Measurements from ENCODE around the gene CFAP221. TPM values are rescaled to one million over a fixed set of nuclear protein-coding genes. Genes with fewer than 3 reads are reported as not detected.
"Not testable (repeated sequence)": the region's sequence is repeated elsewhere in the genome, so short reads cannot be mapped to it uniquely, and the experiment has no call there.

Gene CFAP221
- total RNA-seq, 1 donor, result not detected

DNA sequence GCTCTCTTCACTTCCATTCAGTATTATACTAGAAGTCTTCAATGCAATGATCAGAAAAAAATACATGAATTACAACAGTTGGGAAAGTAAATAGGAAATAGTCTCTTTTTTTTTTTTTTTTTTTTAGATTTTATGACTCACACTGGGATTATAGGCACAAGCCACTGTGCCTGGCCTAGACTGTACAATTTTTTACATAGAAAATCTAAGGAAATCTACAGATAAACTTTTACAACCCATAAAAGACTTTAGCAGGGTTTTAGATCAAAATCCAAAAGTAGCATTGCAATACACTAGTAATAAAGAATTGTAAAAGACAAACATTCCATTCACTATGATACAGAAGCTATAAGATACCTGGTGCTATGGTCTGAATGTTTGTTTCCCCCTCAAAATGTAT lies 39.0 kb downstream of the CFAP221 start:
- no peak for DNase-seq (ENCODE audit: low read depth in 2 of 3, low spot score in 2 of 3)

DNA sequence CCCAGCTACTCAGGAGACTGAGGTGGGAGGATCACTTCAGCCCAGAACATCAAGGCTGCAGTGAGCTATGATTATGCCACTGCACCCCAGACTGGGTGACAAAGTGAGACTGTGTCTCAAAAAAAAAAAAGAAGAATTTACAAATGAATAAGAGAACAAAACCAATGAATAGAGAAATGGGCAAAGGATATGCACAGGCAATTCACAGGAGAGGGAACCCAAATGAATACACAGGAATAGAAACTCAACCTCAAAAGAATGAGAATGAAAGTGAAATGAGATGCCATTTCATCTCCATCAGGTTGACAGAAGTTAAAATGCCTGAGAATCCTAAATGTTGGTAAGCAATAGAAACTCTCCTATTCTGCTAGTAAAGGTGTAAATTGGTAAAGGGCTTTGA lies 40.2 kb downstream of the CFAP221 start:
- DNase-seq (ENCODE audit: low read depth in 2 of 3, low spot score in 2 of 3), result no peak

DNA sequence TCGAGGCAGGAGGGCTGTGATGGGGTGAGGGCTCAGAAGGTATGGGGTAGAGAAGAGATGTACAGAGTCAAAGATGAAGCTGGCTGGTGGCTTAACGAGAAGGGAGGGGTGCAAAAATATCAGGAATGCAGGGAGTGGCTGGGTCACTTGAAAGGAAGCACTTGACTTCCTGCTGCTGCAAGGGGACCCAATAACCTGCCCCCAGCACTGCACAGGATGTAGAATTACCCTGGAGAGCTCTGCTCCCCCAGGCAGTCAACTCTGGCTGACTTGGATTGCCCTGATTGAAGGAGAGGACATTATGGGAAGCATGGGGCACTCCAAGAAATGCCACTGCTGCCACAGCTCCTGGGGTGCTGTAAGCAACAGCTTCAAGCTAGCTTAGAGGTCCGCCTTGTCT lies 41.8 kb downstream of the CFAP221 start:
- DNase-seq (ENCODE audit: low read depth in 2 of 3, low spot score in 2 of 3), result no peak

DNA sequence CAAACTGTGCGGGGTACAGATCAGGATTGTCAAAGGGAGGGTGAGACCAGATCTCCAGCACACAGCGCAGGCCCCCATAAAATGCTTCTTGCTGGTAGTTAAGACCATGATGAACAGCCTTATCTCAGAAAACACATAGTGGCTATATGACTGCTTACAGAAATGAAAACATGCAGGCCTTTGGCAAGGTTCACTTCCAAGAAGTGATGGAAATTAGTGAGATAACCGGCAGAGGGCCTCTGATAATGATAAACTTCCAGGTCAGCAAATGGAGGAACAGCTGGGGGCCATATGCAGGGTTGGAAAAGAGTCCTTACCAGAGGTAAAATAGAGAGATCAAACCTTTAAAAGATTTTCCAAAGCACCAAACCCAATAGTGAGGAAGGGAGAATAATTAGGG lies 46.6 kb downstream of the CFAP221 start:
- no peak for DNase-seq (ENCODE audit: low read depth in 2 of 3, low spot score in 2 of 3)

DNA sequence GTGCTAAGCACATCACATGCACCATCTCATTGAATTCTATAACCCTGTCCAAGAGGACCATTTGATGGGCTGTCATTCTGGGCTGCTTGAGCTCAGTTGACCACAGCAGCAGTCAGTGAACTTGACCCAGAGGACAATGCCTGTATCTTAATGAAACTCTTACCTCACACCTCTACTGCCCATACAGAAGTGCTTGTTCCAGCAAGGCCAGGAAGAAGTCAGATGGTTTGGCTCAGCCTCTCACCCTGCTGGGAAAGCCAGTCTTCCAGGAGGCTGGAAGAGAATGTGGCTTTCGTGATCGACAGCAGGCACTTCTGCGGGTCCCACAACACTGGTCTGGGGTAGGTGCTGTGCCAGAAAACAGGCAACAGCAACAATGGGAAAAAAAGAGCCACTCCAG lies 47.3 kb downstream of the CFAP221 start:
- DNase-seq (ENCODE audit: low read depth in 2 of 3, low spot score in 2 of 3), result no peak

DNA sequence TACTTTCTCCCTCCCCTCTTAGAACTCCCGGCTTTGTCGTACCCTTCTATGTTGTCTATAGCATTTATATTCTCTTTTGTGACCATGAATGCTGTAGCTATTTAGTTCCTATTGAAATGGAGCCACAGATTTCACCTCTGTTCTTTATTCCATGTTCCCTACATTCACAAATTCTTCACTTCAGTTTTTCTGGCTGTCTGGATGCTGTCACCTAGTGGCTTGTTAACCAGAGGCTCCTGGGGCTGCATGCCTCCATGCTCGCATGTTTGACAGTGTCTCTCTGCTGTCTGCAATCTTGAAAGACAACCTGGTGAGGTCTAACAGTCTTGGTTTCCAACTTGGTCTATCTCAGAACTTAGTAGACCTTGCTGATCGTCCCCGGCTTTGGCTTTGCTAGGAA lies 48.2 kb downstream of the CFAP221 start:
- DNase-seq (ENCODE audit: low read depth in 2 of 3, low spot score in 2 of 3), result no peak

DNA sequence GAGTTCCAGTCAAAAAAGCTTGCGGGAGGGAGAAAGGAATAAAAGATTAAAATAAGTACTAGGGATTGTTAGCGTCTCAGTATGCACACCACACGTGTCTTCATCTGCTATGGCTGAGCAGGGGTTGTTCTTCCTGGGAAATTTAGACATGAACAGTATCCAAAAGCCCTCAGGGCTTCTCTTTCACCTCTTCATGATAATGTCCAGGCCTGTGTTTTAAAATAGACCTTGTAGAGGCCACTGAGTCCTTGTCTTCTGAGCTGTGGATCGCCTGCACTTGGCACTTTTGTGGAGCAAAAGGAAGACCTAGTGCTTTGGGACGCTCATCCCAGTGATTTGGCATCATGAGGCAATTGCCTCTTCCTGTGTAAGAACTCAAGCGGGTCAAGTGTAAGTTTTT lies 52.4 kb downstream of the CFAP221 start:
- no peak for DNase-seq (ENCODE audit: low read depth in 2 of 3, low spot score in 2 of 3)

DNA sequence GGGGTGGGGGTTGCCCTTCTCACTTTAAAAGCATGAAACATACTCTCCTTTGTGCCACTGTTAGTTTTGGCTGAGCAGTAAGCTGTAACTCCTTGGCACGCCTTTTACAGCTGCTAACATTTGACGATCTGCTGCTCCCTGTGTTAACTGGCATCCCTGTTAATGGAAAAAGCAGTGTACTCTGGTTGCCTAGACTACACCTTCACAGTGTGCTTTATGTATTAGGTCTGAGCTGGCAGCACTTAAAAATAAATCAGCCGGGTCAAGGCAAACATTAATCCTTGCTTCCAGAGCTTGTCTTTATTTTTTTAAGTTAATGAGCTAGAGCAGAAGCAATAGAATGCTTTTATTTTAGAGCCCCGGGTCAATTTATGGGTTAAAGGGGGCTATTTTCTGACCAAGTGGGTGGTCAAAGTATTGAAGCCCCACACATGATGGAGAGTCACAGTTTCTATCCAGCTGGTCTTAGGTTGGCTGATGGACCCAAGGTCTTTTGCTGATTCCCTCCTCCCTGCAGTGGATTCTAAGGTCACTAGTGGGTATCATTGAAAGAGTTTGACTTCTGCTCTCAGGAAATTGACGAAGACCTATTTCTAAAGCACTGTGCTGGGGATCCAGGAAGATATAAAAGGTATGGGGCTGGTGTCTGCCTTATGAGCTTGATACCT lies 54.5 kb downstream of the CFAP221 start:
- no peak for DNase-seq (ENCODE audit: low read depth in 2 of 3, low spot score in 2 of 3)

DNA sequence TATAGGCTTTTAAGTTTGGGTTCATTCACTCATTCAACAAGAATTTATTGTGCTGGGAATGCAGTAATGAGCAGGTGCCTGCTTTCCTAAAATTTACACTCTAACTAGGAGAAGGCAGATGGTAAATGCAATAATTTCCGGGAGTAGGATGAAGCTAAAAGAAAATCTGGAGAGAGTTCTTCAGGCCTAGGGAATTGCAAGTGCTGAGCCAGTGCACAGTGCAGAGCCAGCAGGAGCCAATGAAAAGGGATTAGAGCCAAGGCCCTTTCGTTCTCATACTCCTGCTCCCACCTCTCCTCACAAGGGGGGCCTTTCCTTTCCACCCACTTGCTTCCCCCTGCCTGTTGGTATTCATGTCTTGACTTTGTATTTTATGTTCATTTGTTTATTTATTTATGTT lies 55.1 kb downstream of the CFAP221 start:
- DNase-seq (ENCODE audit: low read depth in 2 of 3, low spot score in 2 of 3), result no peak

DNA sequence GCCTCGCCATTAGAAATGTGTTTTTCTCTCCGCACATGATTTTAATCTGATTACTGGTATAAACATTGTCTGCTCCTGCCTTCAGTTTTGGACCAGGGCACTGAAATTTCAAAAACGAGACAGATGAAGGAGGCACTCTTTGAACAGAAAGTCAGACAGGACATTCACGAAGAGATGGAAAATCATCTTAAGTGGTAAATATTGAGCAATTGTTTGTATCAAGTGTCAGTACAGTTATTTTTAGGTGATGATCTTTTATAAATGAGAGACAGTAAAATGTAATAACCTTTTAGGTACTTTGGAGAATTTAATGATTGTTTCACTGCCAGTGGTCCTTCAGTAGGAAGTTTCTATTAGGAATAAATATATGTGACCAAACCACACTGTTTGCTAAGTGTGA lies 60.8 kb downstream of the CFAP221 start:
- DNase-seq (ENCODE audit: low read depth in 2 of 3, low spot score in 2 of 3), result no peak

DNA sequence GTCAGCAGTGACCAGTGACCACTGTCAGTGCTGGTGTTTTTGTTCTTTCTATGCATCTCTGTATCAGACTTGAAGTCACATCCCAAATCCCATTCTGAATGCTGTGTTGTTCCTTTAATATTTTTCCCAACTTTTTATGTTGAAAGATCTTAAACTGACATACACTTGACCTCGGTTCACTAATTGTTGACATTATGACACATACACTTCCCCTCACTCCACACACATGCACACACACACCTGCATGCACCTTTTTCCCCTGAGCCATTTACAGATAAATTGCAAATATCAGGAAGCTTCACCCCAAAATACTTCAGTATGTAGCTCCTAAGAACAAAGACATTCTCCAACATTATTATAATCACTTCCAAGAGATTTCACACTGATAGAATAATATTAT lies 62.4 kb downstream of the CFAP221 start:
- DNase-seq (ENCODE audit: low read depth in 2 of 3, low spot score in 2 of 3), result no peak

DNA sequence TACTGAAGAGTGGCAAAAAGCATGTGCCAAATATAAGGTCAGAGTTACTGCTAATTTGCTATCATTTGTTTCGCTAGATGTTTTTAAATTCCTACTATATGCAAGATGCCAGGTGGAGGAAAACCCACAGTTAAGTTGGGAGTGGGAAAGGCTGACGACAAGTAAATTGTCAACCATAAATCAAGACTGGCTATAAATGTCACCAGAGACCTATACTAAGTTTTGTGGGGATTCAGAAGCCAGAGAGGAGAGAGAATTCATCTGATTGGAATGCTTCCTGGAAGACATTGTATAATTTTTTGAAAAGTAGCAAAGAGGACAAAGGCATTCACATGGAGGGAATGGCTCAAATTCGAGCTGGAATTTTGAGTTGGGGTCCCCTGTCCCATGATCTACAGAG lies 64.3 kb downstream of the CFAP221 start:
- no peak for DNase-seq (ENCODE audit: low read depth in 2 of 3, low spot score in 2 of 3)

DNA sequence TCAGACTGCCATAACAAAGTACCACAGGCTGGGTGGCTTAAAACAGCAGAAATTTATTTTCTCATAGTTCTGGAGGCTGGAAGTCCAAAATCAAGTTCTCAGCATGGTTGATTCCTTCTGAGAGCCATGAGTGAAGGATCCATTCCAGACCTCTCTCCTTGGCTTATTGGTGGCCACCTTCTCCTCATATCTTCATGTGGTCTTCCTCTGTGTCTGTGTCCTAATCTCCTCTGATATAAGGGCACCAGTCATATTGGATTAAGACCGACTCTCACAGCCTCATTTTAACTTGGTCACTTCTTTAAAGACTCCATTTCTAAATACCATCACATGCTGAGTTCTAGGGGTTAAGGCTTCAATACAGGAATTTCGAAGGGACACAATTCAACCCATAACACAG lies 65.1 kb downstream of the CFAP221 start:
- DNase-seq (ENCODE audit: low read depth in 2 of 3, low spot score in 2 of 3), result no peak

DNA sequence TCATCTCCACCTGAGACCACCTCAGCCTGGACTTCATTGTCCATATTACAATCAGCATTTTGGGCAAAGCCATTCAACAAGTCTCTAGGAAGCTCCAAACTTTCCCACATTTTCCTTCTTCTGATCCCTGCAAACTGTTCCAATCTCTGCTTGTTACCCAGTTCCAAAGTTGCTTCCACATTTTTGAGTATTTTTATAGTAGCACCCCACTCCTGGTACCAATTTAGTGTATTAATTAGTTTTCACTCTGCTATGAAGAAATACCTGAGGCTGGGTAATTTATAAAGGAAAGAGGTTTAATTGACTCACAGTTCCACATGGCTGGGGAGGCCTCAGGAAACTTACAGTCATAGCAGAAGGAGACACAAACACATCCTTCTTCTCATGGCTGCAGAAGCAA lies 69.9 kb downstream of the CFAP221 start:
- not testable (repeated sequence) for DNase-seq (ENCODE audit: low read depth in 2 of 3, low spot score in 2 of 3)

DNA sequence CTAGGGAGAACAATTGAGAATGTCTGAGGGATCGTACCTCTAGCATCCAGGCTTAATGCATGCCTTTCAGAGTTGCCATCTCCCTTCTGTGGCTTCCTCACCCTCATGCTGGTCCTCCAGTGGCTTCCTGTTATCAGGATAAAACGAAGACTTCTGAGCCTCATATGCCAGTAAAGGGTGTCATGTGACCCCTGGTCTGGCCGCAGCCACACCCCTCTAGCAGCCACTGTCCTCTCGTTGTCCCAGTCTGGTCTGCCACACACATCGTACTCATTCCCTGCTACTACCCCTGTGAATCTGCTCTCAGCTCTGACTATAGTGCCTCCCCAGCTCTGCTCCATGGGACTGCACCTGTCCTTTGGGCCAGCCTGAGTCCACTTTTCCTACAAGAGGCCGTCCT lies 72.2 kb downstream of the CFAP221 start:
- no peak for DNase-seq (ENCODE audit: low read depth in 2 of 3, low spot score in 2 of 3)

DNA sequence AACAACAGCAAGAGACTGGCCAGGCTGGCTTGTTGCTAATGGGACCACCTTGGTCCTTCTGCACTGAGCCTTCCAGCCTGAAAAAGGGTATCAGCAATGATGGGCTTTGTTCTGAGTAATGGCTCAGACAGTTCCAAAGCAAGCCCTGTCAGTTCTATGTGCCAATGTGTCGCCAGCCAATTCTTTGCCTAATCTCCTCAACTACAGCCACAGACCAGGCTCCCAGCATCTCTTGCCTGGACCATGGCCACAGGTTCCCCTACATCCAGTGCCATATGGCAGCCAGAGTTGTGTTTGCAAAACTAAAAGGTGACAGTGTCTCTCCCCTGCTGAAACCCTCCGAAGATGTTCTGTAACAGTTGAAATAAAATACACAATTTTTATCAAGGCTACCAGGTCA lies 73.2 kb downstream of the CFAP221 start:
- no peak for DNase-seq (ENCODE audit: low read depth in 2 of 3, low spot score in 2 of 3)

DNA sequence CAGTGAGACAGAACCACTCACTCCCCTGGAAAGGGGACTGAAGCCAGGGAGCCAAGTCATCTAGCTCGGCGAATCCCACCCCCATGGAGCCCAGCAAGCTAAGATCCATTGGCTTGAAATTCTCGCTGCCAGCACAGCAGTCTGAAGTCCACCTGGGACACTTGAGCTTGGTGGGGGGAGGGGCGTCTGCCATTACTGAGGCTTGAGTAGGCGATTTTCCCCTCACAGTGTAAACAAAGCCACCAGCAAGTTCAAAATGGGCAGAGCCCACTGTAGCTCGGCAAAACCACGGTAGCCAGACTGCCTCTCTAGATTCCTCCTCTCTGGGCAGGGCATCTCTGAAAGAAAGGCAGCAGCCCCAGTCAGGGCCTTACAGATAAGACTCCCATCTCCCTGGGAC lies 74.5 kb downstream of the CFAP221 start:
- DNase-seq (ENCODE audit: low read depth in 2 of 3, low spot score in 2 of 3), result not testable (repeated sequence)

DNA sequence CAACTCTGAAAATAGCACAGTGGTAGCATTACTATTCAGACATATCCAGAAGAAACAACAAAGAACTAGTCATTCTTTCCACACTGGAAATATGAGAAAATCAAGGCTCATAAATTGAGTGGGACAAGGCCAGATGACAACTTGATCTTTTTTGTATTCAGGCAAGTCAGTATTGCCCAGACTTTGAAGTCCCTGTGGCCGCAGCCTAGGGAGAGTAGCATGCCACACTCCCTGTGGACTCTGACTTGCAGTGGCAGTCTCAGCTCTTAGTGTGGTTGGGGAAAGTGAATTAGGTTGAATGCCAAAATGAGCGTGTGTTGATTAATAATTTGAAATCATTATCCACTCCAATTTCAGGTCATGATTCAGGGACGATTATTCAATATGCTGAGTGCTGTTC lies 81.0 kb downstream of the CFAP221 start:
- no peak for DNase-seq (ENCODE audit: low read depth in 2 of 3, low spot score in 2 of 3)

DNA sequence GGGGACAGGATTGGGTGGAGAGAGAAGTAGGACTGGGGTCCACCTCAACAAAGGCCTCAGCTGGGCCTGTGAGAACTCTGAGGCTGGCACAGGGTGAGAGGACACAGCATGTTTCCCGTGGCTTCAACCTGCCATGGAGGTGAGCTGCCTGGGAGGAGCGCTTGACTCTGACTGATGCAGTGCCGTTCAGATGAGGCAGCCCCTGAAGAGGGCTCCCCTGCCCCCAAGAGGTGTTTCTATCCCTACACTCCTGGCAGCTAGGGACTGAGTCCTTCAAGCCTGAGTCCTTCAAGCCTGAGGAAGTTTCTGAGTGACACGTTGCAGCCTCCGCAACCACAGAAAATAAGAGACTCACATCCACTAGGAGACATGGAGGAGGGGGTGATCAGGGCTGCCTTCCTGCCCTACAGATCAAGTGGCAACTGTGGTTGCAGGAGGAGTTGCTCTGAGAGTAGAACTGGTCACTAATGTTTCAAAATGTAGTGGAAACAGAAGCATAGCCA lies 85.1 kb downstream of the CFAP221 start:
- no peak for DNase-seq (ENCODE audit: low read depth in 2 of 3, low spot score in 2 of 3)

DNA sequence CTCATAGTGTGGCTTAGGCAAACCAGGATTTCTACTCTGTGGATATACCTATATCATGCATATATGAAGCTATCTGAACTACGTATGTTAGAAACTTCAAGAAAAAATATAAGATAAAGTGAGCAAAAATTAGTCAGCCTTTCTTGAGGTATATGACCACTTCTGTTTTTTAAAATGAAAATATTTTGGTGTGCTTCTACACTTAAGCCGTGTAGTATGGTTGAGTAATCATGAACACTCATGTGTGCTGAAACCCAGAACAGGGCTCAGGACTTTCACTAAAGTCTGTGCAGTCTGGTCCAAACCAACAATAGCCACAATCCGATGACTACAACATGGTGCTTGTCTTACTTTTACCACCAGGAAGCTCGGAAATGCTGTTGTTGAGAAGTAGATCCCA lies 85.9 kb downstream of the CFAP221 start:
- no peak for DNase-seq (ENCODE audit: low read depth in 2 of 3, low spot score in 2 of 3)

DNA sequence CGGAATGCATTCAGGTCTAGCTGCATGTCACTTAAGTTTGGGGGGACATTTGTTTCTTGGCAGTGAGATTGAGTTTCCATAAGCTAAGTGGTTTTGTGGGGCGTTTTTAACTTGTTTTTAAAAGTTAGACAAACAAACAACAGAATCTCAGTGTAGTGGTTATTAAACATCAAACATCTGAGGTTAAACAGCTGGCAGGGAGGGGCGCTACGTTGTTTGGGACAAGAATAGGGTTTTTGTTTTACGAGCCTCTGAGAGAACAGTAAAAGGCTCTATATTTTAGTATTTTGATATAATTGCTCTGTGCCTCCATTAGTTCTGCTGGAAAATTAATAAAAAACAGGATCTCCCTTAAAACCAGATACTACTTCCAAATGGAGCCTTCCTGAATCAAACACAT lies 93.1 kb downstream of the CFAP221 start:
- no peak for DNase-seq (ENCODE audit: low read depth in 2 of 3, low spot score in 2 of 3)

DNA sequence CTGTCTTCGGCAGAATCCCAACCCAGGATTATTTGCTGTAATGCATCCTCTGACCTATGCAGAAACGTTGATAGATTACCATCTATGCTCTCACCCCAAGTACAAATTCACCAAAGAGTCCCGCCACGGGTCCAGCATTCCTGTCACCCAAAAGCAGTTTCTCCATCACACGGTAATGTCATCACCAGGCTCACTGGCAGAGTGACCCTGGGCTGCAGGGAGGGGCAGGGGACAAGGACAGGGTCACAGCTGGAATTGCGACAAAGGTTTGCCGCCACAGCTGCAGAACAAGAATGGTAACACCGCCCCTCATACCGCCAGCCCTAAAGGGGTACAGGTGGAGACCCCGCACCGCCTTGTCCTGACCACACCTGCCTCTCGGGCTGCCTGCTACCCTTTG lies 94.0 kb downstream of the CFAP221 start:
- DNase-seq (ENCODE audit: low read depth in 2 of 3, low spot score in 2 of 3), result no peak
